GM18909 (cell line): ENCODE measurements around the gene CHD6.

Experiments used
- ATAC-seq: cut with Tn5 transposase; IDR thresholded peaks from one replicate; pipeline ENCODE4 v1.9.1; 2021; ENCODE audit warnings: mild to moderate bottlenecking; ENCODE audit not compliant: unreplicated experiment, poor library complexity

CHD6 gene

GRCh38 chr20:41587523-41587922, 30.7 kb downstream of the CHD6 start:
- no peak for ATAC-seq

- ATAC-seq = no peak
Measured at GRCh38 chr20:41586772-41587171, 31.4 kb downstream of the CHD6 start.

GRCh38 chr20:41580350-41580749, 37.8 kb downstream of the CHD6 start:
- no peak for ATAC-seq

- ATAC-seq = peak; percentile 64
Measured at GRCh38 chr20:41577129-41578009, 40.8 kb downstream of the CHD6 start.

GRCh38 chr20:41575412-41575811, 42.8 kb downstream of the CHD6 start:
- no peak for ATAC-seq

- no peak for ATAC-seq
Measured at GRCh38 chr20:41574802-41575389, 43.3 kb downstream of the CHD6 start.

- no peak for ATAC-seq
Measured at GRCh38 chr20:41573955-41574354, 44.2 kb downstream of the CHD6 start.

GRCh38 chr20:41572010-41572572, 46.1 kb downstream of the CHD6 start:
- no peak for ATAC-seq

GRCh38 chr20:41571006-41571405, 47.2 kb downstream of the CHD6 start:
- no peak for ATAC-seq

GRCh38 chr20:41570557-41570956, 47.6 kb downstream of the CHD6 start:
- ATAC-seq = no peak

- ATAC-seq = no peak
Measured at GRCh38 chr20:41567615-41568014, 50.6 kb downstream of the CHD6 start.

- no peak for ATAC-seq
Measured at GRCh38 chr20:41566896-41567527, 51.2 kb downstream of the CHD6 start.

- ATAC-seq = no peak
Measured at GRCh38 chr20:41563087-41563486, 55.1 kb downstream of the CHD6 start.

- ATAC-seq = no peak
Measured at GRCh38 chr20:41560970-41561369, 57.2 kb downstream of the CHD6 start.

GRCh38 chr20:41559658-41560057, 58.5 kb downstream of the CHD6 start:
- no peak for ATAC-seq

- no peak for ATAC-seq
Measured at GRCh38 chr20:41553142-41553879, 64.9 kb downstream of the CHD6 start.

- ATAC-seq = no peak
Measured at GRCh38 chr20:41552295-41553068, 65.7 kb downstream of the CHD6 start.

GRCh38 chr20:41551011-41551705, 67.0 kb downstream of the CHD6 start:
- no peak for ATAC-seq

GRCh38 chr20:41547221-41547620, 71.0 kb downstream of the CHD6 start:
- ATAC-seq = no peak
